ENCODE data around the gene FANCC. TPM values are rescaled to one million over a fixed set of nuclear protein-coding genes. Genes with fewer than 3 reads are reported as not detected.

FANCC gene
- total RNA-seq, 1 experiment from 2014 or later, result 44.7 TPM

- CTCF ChIA-PET, result no interaction called here
- H3K27me3 ChIP-seq (ENCODE audit: insufficient read depth, low read depth), result no peaks in the 10 kb centered on the region
- TF ChIP-seq, protein P1, sequence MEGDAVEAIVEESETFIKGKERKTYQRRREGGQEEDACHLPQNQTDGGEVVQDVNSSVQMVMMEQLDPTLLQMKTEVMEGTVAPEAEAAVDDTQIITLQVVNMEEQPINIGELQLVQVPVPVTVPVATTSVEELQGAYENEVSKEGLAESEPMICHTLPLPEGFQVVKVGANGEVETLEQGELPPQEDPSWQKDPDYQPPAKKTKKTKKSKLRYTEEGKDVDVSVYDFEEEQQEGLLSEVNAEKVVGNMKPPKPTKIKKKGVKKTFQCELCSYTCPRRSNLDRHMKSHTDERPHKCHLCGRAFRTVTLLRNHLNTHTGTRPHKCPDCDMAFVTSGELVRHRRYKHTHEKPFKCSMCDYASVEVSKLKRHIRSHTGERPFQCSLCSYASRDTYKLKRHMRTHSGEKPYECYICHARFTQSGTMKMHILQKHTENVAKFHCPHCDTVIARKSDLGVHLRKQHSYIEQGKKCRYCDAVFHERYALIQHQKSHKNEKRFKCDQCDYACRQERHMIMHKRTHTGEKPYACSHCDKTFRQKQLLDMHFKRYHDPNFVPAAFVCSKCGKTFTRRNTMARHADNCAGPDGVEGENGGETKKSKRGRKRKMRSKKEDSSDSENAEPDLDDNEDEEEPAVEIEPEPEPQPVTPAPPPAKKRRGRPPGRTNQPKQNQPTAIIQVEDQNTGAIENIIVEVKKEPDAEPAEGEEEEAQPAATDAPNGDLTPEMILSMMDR (conservative IDR thresholded peaks at IDR 0.05), result no peak
- no peak for TF ChIP-seq EZH2 (IDR thresholded peaks at IDR 0.05; ENCODE audit: low read depth)
- H3K36me3 ChIP-seq (ENCODE audit: low read depth), result no peaks in the 10 kb centered on the region; the same call in 1 of the 2 replicates
- DNase-seq, result no peak
- H3K4me3 ChIP-seq, result no peak overlapping the region
- intact Hi-C loops (cut with micrococcal nuclease; ENCODE audit: unreplicated experiment), result no loop called here
- H3K79me2 ChIP-seq (ENCODE audit: low read depth), result no peaks in the 10 kb centered on the region
- no peaks in the 10 kb centered on the region for H3F3A ChIP-seq (ENCODE audit: insufficient read depth, low read depth)
- BruUV-seq (replicated peaks), result no TSS peak
- no peak overlapping the region for H2AFZ ChIP-seq
- POLR2A ChIA-PET (ENCODE audit: unreplicated experiment), result no interaction called here
- no peaks in the 10 kb centered on the region for H4K20me1 ChIP-seq (ENCODE audit: insufficient read depth)
- H3K27ac ChIP-seq, result no peak overlapping the region
- H3K9me2 ChIP-seq (ENCODE audit: insufficient read depth), result no peaks in the 10 kb centered on the region
- H3K4me1 ChIP-seq (replicated peaks; ENCODE audit: insufficient read depth), result no peaks in the 10 kb centered on the region
- H3K4me2 ChIP-seq, result no peak overlapping the region
- H3K9me3 ChIP-seq (ENCODE audit: insufficient read depth, low read depth), result no peaks in the 10 kb centered on the region
Observed at GRCh38 chr9:95147452-95148207, 169.9 kb downstream of the FANCC start.

- Histone ChIP-seq H3K9me2 (ENCODE audit: insufficient read depth) (no peaks in the 10 kb centered on the region), H3K4me3 (no peak overlapping the region), H3K79me2 (ENCODE audit: low read depth) (no peaks in the 10 kb centered on the region), H3K9me3 (ENCODE audit: insufficient read depth, low read depth) (no peaks in the 10 kb centered on the region), H2AFZ (no peak overlapping the region), H3K27ac (no peak overlapping the region), H3K4me2 (no peak overlapping the region), H3K4me1 (replicated peaks; ENCODE audit: insufficient read depth) (no peaks in the 10 kb centered on the region), H3K36me3 (ENCODE audit: low read depth) (no peaks in the 10 kb centered on the region; the same call in 1 of the 2 replicates), H4K20me1 (ENCODE audit: insufficient read depth) (no peaks in the 10 kb centered on the region), H3K27me3 (ENCODE audit: insufficient read depth, low read depth) (no peaks in the 10 kb centered on the region), H3F3A (ENCODE audit: insufficient read depth, low read depth) (no peaks in the 10 kb centered on the region)
- intact Hi-C loops (cut with micrococcal nuclease; ENCODE audit: unreplicated experiment), result no loop called here
- no TSS peak for BruUV-seq (replicated peaks)
- ChIA-PET POLR2A (ENCODE audit: unreplicated experiment) (no interaction called here), CTCF (no interaction called here)
- DNase-seq, result no peak
- TF ChIP-seq, protein P1 (conservative IDR thresholded peaks at IDR 0.05), result no peak
- no peak for TF ChIP-seq EZH2 (IDR thresholded peaks at IDR 0.05; ENCODE audit: low read depth)
Observed at GRCh38 chr9:95143591-95144561, 173.6 kb downstream of the FANCC start.

DNA sequence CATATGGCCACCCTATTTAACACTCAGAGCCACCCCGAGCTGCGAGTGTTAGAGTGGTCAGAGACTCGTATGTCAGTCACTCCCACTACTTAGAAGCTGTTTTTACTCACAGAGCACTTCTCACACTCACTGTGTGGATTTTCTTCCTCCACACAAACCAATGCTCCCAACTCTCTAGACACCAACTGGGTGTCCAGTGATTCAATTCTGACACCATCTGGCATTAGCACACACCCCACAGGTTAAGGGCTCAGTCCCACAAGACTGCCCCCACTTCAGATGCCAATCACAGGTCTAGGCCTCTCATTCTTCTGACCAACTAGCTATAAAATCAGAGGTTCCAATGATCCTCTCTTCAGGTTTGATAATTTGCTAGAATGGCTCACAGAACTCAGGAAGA is 174.8 kb downstream of the FANCC start:
- Histone ChIP-seq H3K9me3 (ENCODE audit: insufficient read depth, low read depth) (no peaks in the 10 kb centered on the region), H3K36me3 (ENCODE audit: low read depth) (no peaks in the 10 kb centered on the region; the same call in 1 of the 2 replicates), H2AFZ (no peak overlapping the region), H3F3A (ENCODE audit: insufficient read depth, low read depth) (no peaks in the 10 kb centered on the region), H3K4me3 (no peak overlapping the region), H3K4me1 (replicated peaks; ENCODE audit: insufficient read depth) (no peaks in the 10 kb centered on the region), H3K27ac (no peak overlapping the region), H3K9me2 (ENCODE audit: insufficient read depth) (no peaks in the 10 kb centered on the region), H3K4me2 (no peak overlapping the region), H4K20me1 (ENCODE audit: insufficient read depth) (no peaks in the 10 kb centered on the region), H3K27me3 (ENCODE audit: insufficient read depth, low read depth) (no peaks in the 10 kb centered on the region), H3K79me2 (ENCODE audit: low read depth) (no peaks in the 10 kb centered on the region)
- intact Hi-C loops (cut with micrococcal nuclease; ENCODE audit: unreplicated experiment), result no loop called here
- no peak for TF ChIP-seq EZH2 (IDR thresholded peaks at IDR 0.05; ENCODE audit: low read depth)
- TF ChIP-seq, protein P1 (conservative IDR thresholded peaks at IDR 0.05), result no peak
- ChIA-PET POLR2A (ENCODE audit: unreplicated experiment) (no interaction called here), CTCF (no interaction called here)
- BruUV-seq (replicated peaks), result no TSS peak
- no peak for DNase-seq
